HepG2 (cell line): ENCODE results near the gene EPO. TPM values are rescaled to one million over a fixed set of nuclear protein-coding genes. Genes with fewer than 3 reads are reported as not detected.

Experiments
- ARNTL ChIP-seq: sonication (generic); formaldehyde crosslinking; IDR thresholded peaks from 2 replicates; pipeline ENCODE4 v1.4.0; 2020; ENCODE audit warnings: mild to moderate bottlenecking, missing genetic modification reagents
- EP300 ChIP-seq, 3 experiments: sonication (generic) in 1 of 3; formaldehyde crosslinking in 1 of 3; IDR thresholded peaks; 2 replicates each; pipeline versions ENCODE4 v1.5.1 to v1.6.1; 2011 to 2020; ENCODE audit warnings: low read depth in 2 of 3, low read length in 2 of 3, borderline replicate concordance in 1 of 3, improper control_type of control experiment in 1 of 3, mild to moderate bottlenecking in 1 of 3, missing genetic modification reagents in 1 of 3, moderate library complexity in 1 of 3
- HCFC1 ChIP-seq: fragments of 150-350 bp; IDR thresholded peaks from 2 replicates; pipeline ENCODE4 v1.6.1; 2014; ENCODE audit warnings: low read depth, low read length
- JUND ChIP-seq: sonication (generic); formaldehyde crosslinking; IDR thresholded peaks from 2 replicates; pipeline ENCODE4 v1.8.0; 2022; ENCODE audit warnings: mild to moderate bottlenecking, missing genetic modification reagents
- KDM6A ChIP-seq: IDR thresholded peaks from 2 replicates; pipeline ENCODE4 v1.6.1; 2016; ENCODE audit warnings: low read depth
- NFIB ChIP-seq: sonication (generic); formaldehyde crosslinking; IDR thresholded peaks from 2 replicates; pipeline ENCODE4 v1.9.0; 2021; ENCODE audit warnings: missing genetic modification reagents, mild to moderate bottlenecking, borderline replicate concordance
- PAXIP1 ChIP-seq: sonication (generic); formaldehyde crosslinking; conservative IDR thresholded peaks from 2 replicates; pipeline ENCODE4 v1.4.0; 2020; ENCODE audit warnings: mild to moderate bottlenecking, missing genetic modification reagents, moderate library complexity
- PHF8 ChIP-seq: sonication (generic); formaldehyde crosslinking; IDR thresholded peaks from 2 replicates; pipeline ENCODE4 v1.5.0; 2020; ENCODE audit warnings: missing genetic modification reagents
- SP5 ChIP-seq: IDR thresholded peaks from 2 replicates; pipeline ENCODE4 v1.6.1; 2016; ENCODE audit warnings: low read depth, borderline replicate concordance
- SPEN ChIP-seq: sonication (generic); formaldehyde crosslinking; IDR thresholded peaks from 2 replicates; pipeline ENCODE4 v1.5.1; 2020; ENCODE audit warnings: low read depth, mild to moderate bottlenecking, missing genetic modification reagents
- TCF12 ChIP-seq, 2 experiments: fragments of 450-650 bp in 1 of 2; sonication (generic) in 1 of 2; formaldehyde crosslinking in 1 of 2; IDR thresholded peaks; 2 replicates each; pipeline versions ENCODE4 v1.6.1 to v1.8.0; 2017 to 2022; ENCODE audit warnings: antibody characterized with exemption in 1 of 2, mild to moderate bottlenecking in 1 of 2, missing genetic modification reagents in 1 of 2, moderate library complexity in 1 of 2
- YY1 ChIP-seq: IDR thresholded peaks from 2 replicates; pipeline ENCODE4 v1.6.1; 2011; ENCODE audit warnings: low read length, low read depth, moderate library complexity, mild to moderate bottlenecking; ENCODE audit not compliant: insufficient read depth, insufficient replicate concordance
- ZNF224 ChIP-seq: sonication (generic); formaldehyde crosslinking; IDR thresholded peaks from 2 replicates; pipeline ENCODE4 v1.5.0; 2020; ENCODE audit warnings: mild to moderate bottlenecking, missing genetic modification reagents
- ZNF354B ChIP-seq: sonication (generic); formaldehyde crosslinking; IDR thresholded peaks from 2 replicates; pipeline ENCODE4 v1.8.0; 2022; ENCODE audit warnings: mild to moderate bottlenecking, missing genetic modification reagents
- ZNF441 ChIP-seq: sonication (generic); formaldehyde crosslinking; IDR thresholded peaks from 2 replicates; pipeline ENCODE4 v1.7.0; 2021; ENCODE audit warnings: missing genetic modification reagents, borderline replicate concordance
- polyA plus RNA-seq, 8 experiments: library from polyadenylated mRNA; depleted of rRNA in 3 of 8; stranded (reverse) in 7 of 8; unstranded in 1 of 8; fragments of >200 nt; fragmentation: Illumina TruSeq in 4 of 8; extraction: Trizol in 4 of 8; gene quantifications; 2 replicates each; pipeline versions ENCODE4 v1.2.1 to v1.2.3, GENCODE V29; 2011 to 2016; ENCODE audit warnings: low read depth in 4 of 8, missing spikeins in 1 of 8, mixed read lengths in 1 of 8; ENCODE audit not compliant: insufficient read depth in 1 of 8
- total RNA-seq, 5 experiments: library from RNA; depleted of rRNA; stranded (reverse); fragments of >200 nt; fragmentation: Illumina TruSeq; extraction: Trizol; gene quantifications; 2 replicates each; pipeline ENCODE4 v1.2.3, GENCODE V29; 2016; ENCODE audit warnings: low read depth in 1 of 5
- TF ChIP-seq, protein P1 (sequence below), 2 experiments: IDR thresholded peaks; 2 replicates each; pipeline ENCODE4 v1.6.1; 2011 to 2012; ENCODE audit warnings: low read length in 2 of 2, borderline replicate concordance in 1 of 2, low read depth in 1 of 2, mild to moderate bottlenecking in 1 of 2, moderate library complexity in 1 of 2
- TF ChIP-seq, protein P2 (sequence below): sonication (generic); formaldehyde crosslinking; IDR thresholded peaks from 2 replicates; pipeline ENCODE4 v1.5.1; 2020; ENCODE audit warnings: mild to moderate bottlenecking, missing genetic modification reagents, moderate library complexity

The EPO gene
- total and polyA plus RNA-seq, 2 of the 13 experiments (the other 11 are each of a cell fraction or from before 2014, with no cell fraction given) = 10.3 to 25.7 TPM

- TF ChIP-seq, protein P1, sequence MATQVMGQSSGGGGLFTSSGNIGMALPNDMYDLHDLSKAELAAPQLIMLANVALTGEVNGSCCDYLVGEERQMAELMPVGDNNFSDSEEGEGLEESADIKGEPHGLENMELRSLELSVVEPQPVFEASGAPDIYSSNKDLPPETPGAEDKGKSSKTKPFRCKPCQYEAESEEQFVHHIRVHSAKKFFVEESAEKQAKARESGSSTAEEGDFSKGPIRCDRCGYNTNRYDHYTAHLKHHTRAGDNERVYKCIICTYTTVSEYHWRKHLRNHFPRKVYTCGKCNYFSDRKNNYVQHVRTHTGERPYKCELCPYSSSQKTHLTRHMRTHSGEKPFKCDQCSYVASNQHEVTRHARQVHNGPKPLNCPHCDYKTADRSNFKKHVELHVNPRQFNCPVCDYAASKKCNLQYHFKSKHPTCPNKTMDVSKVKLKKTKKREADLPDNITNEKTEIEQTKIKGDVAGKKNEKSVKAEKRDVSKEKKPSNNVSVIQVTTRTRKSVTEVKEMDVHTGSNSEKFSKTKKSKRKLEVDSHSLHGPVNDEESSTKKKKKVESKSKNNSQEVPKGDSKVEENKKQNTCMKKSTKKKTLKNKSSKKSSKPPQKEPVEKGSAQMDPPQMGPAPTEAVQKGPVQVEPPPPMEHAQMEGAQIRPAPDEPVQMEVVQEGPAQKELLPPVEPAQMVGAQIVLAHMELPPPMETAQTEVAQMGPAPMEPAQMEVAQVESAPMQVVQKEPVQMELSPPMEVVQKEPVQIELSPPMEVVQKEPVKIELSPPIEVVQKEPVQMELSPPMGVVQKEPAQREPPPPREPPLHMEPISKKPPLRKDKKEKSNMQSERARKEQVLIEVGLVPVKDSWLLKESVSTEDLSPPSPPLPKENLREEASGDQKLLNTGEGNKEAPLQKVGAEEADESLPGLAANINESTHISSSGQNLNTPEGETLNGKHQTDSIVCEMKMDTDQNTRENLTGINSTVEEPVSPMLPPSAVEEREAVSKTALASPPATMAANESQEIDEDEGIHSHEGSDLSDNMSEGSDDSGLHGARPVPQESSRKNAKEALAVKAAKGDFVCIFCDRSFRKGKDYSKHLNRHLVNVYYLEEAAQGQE (IDR thresholded peaks at IDR 0.05; ENCODE audit: borderline replicate concordance in 1 of 2, low read depth in 1 of 2, low read length in 2 of 2) = 0 out of 4 replicates have a peak, but pooled peaks of 1 of the 2 experiments have one; percentile 7
- TF ChIP-seq HCFC1 = no peak
- TF ChIP-seq SPEN (CRISPR knock-in tag) = peak; percentile 46; the same call in 1 of the 2 replicates
- no peak for TF ChIP-seq JUND (CRISPR knock-in tag)
- TF ChIP-seq ZNF224 (CRISPR knock-in tag) = no peak
- peak; percentile 83 for TF ChIP-seq ZNF441 (CRISPR knock-in tag)
- TF ChIP-seq PAXIP1 (CRISPR knock-in tag) = peak; percentile 27; the same call in 1 of the 2 replicates
- no peak for TF ChIP-seq TCF12 (IDR thresholded peaks at IDR 0.05)
- no peak for TF ChIP-seq TCF12 (CRISPR knock-in tag; IDR thresholded peaks at IDR 0.05)
- TF ChIP-seq ARNTL (CRISPR knock-in tag) = peak; percentile 87
- peak; percentile 2; the same call in 1 of the 2 replicates for TF ChIP-seq PHF8 (CRISPR knock-in tag)
- TF ChIP-seq ZNF354B (CRISPR knock-in tag) = no peak
- peak in 1 of 2 experiments; percentile 14; a peak in 1 of 4 replicates for TF ChIP-seq EP300 (IDR thresholded peaks at IDR 0.05; ENCODE audit: low read depth in 2 of 2, low read length in 2 of 2)
- TF ChIP-seq EP300 (CRISPR knock-in tag; IDR thresholded peaks at IDR 0.05; ENCODE audit: borderline replicate concordance) = no peak
- TF ChIP-seq, protein P2, sequence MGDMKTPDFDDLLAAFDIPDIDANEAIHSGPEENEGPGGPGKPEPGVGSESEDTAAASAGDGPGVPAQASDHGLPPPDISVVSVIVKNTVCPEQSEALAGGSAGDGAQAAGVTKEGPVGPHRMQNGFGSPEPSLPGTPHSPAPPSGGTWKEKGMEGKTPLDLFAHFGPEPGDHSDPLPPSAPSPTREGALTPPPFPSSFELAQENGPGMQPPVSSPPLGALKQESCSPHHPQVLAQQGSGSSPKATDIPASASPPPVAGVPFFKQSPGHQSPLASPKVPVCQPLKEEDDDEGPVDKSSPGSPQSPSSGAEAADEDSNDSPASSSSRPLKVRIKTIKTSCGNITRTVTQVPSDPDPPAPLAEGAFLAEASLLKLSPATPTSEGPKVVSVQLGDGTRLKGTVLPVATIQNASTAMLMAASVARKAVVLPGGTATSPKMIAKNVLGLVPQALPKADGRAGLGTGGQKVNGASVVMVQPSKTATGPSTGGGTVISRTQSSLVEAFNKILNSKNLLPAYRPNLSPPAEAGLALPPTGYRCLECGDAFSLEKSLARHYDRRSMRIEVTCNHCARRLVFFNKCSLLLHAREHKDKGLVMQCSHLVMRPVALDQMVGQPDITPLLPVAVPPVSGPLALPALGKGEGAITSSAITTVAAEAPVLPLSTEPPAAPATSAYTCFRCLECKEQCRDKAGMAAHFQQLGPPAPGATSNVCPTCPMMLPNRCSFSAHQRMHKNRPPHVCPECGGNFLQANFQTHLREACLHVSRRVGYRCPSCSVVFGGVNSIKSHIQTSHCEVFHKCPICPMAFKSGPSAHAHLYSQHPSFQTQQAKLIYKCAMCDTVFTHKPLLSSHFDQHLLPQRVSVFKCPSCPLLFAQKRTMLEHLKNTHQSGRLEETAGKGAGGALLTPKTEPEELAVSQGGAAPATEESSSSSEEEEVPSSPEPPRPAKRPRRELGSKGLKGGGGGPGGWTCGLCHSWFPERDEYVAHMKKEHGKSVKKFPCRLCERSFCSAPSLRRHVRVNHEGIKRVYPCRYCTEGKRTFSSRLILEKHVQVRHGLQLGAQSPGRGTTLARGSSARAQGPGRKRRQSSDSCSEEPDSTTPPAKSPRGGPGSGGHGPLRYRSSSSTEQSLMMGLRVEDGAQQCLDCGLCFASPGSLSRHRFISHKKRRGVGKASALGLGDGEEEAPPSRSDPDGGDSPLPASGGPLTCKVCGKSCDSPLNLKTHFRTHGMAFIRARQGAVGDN (CRISPR knock-in tag) = peak; percentile 70
- no peak for TF ChIP-seq NFIB (CRISPR knock-in tag)
- TF ChIP-seq SP5 (CRISPR knock-in tag) = peak; percentile 30; the same call in 1 of the 2 replicates
- peak; percentile 84 for TF ChIP-seq YY1
- peak; percentile 24; the same call in 1 of the 2 replicates for TF ChIP-seq KDM6A
Measured at GRCh38 chr7:100694098-100694745, 26.0 kb upstream of the EPO start, which contains the start of gene GIGYF1 (continued).
